Tibial artery (tissue), 4 donors: ENCODE results near the gene SCYL1.
A peak's percentile ranks its signal among the peaks of the same experiment; 100 is the strongest.

Experiments
- DNase-seq, 2 donors: peaks; one replicate each; pipeline ENCODE4 v3.0.0-alpha.2; 2019
- H3K27ac ChIP-seq, 2 donors: fragments of 200-600 bp; sonication (generic) in 1 of 2; 1 replicate in 1 of 2; 2 replicates in 1 of 2; pipeline ENCODE4 v1.5.1; 2018 to 2019; ENCODE audit warnings: mild to moderate bottlenecking in 1 of 2
- H3K27me3 ChIP-seq, 2 donors: fragments of 200-600 bp; sonication (generic) in 1 of 2; one replicate each; pipeline versions ENCODE4 v1.5.1 to v1.6.0; 2016 to 2019
- H3K36me3 ChIP-seq, 3 donors: fragments of 200-600 bp; sonication (generic) in 2 of 3; one replicate each; pipeline ENCODE4 v1.5.1; 2016 to 2019; ENCODE audit warnings: mild to moderate bottlenecking in 2 of 3
- H3K4me1 ChIP-seq, 4 donors: fragments of 200-600 bp; sonication (generic) in 2 of 4; 1 replicate in 3 of 4; 2 replicates in 1 of 4; pipeline ENCODE4 v1.5.1; 2016 to 2019
- H3K4me3 ChIP-seq, 2 donors: fragments of 200-600 bp; sonication (generic) in 1 of 2; 1 replicate in 1 of 2; 2 replicates in 1 of 2; pipeline ENCODE4 v1.5.1; 2018 to 2019; ENCODE audit warnings: mild to moderate bottlenecking in 2 of 2
- H3K9me3 ChIP-seq, 3 donors: fragments of 200-600 bp; sonication (generic) in 1 of 3; one replicate each; pipeline ENCODE4 v1.5.1; 2016 to 2019
- CTCF ChIP-seq, 2 experiments: fragments of 200-600 bp in 1 of 2; fragments of 450-650 bp in 1 of 2; IDR thresholded peaks; one replicate each; pipeline ENCODE4 v1.5.1; 2017 to 2019; ENCODE audit warnings: antibody characterized with exemption in 2 of 2, mild to moderate bottlenecking in 1 of 2, moderate library complexity in 1 of 2
- intact Hi-C: fragments of 100-400 bp; cut with DNase I; formaldehyde crosslinking; loops from one replicate; pipeline ENCODE4 v1.15.0; 2023; ENCODE audit warnings: low total_unique reads

The SCYL1 gene

GRCh38 chr11:65578667-65579066, 53.8 kb downstream of the SCYL1 start:
- Histone ChIP-seq H3K27ac (peak overlapping the region; percentile 93 to 98), H3K9me3 (no peaks in the 10 kb centered on the region), H3K36me3 (peaks cover 39 to 51% (median 49%) of the 10 kb centered on the region in 3 donors), H3K4me3 (peak overlapping the region in 1 of 2 donors; percentile 96), H3K4me1 (peaks cover 0 to 53% (median 33%) of the 10 kb centered on the region in 4 donors), H3K27me3 (no peaks in the 10 kb centered on the region)
- intact Hi-C loops = no loop called here
- no peak for TF ChIP-seq CTCF (IDR thresholded peaks at IDR 0.05)
- DNase-seq = no peak

GRCh38 chr11:65579291-65579690, 54.4 kb downstream of the SCYL1 start:
- H3K36me3 ChIP-seq = peaks cover 45 to 58% (median 55%) of the 10 kb centered on the region in 3 donors
- no peak for TF ChIP-seq CTCF (IDR thresholded peaks at IDR 0.05)
- no peaks in the 10 kb centered on the region for H3K9me3 ChIP-seq
- H3K4me3 ChIP-seq = no peak overlapping the region
- peak overlapping the region; percentile 93 to 98 for H3K27ac ChIP-seq
- peaks cover 0 to 49% (median 31%) of the 10 kb centered on the region in 4 donors for H3K4me1 ChIP-seq
- no peaks in the 10 kb centered on the region for H3K27me3 ChIP-seq
- no peak for DNase-seq
- intact Hi-C loops = no loop called here

- Histone ChIP-seq H3K4me1 (peaks cover 0 to 41% (median 26%) of the 10 kb centered on the region in 4 donors), H3K9me3 (no peaks in the 10 kb centered on the region), H3K27me3 (no peaks in the 10 kb centered on the region), H3K4me3 (no peak overlapping the region), H3K36me3 (peaks cover 51 to 64% (median 64%) of the 10 kb centered on the region in 3 donors), H3K27ac (peak overlapping the region; percentile 57 to 98)
- intact Hi-C loops = no loop called here
- no peak for DNase-seq
- no peak for TF ChIP-seq CTCF (IDR thresholded peaks at IDR 0.05)
These were observed 55.3 kb downstream of the SCYL1 start for GRCh38 chr11:65580031-65580692.

- Histone ChIP-seq H3K27ac (peak overlapping the region; percentile 57 to 98), H3K4me1 (peaks cover 0 to 41% (median 27%) of the 10 kb centered on the region in 4 donors), H3K4me3 (no peak overlapping the region), H3K27me3 (no peaks in the 10 kb centered on the region), H3K9me3 (no peaks in the 10 kb centered on the region), H3K36me3 (peaks cover 56 to 70% (median 69%) of the 10 kb centered on the region in 3 donors)
- no peak for TF ChIP-seq CTCF (IDR thresholded peaks at IDR 0.05)
- no peak for DNase-seq
- intact Hi-C loops = no loop called here
These were observed 55.9 kb downstream of the SCYL1 start for GRCh38 chr11:65580756-65581155.

- H3K27ac ChIP-seq = peak overlapping the region; percentile 57 to 98
- H3K9me3 ChIP-seq = no peaks in the 10 kb centered on the region
- H3K4me1 ChIP-seq = peaks cover 0 to 42% (median 38%) of the 10 kb centered on the region in 4 donors
- H3K36me3 ChIP-seq = peaks cover 58 to 77% (median 77%) of the 10 kb centered on the region in 3 donors
- intact Hi-C loops = no loop called here
- DNase-seq = no peak
- no peak overlapping the region for H3K4me3 ChIP-seq
- H3K27me3 ChIP-seq = no peaks in the 10 kb centered on the region
- no peak for TF ChIP-seq CTCF (IDR thresholded peaks at IDR 0.05)
These were observed 57.0 kb downstream of the SCYL1 start for GRCh38 chr11:65581928-65582327.
